K562 (cell line): ENCODE measurements around the gene FBXO46. TPM values are rescaled to one million over a fixed set of nuclear protein-coding genes. Genes with fewer than 3 reads are reported as not detected.

Experiments used
- DEAF1 ChIP-seq: fragments of 450-650 bp; formaldehyde crosslinking; IDR thresholded peaks from 2 replicates; pipeline ENCODE4 v1.4.0; 2020; ENCODE audit warnings: mild to moderate bottlenecking, moderate library complexity
- ELF4 ChIP-seq: fragments of 450-650 bp; formaldehyde crosslinking; IDR thresholded peaks from 2 replicates; pipeline ENCODE4 v1.4.0; 2022; ENCODE audit warnings: missing genetic modification characterization
- ESRRA ChIP-seq: fragments of 450-650 bp; IDR thresholded peaks from 2 replicates; pipeline ENCODE4 v1.6.1; 2014; ENCODE audit warnings: low read depth, mild to moderate bottlenecking, moderate library complexity, borderline replicate concordance
- LARP7 ChIP-seq: fragments of 450-650 bp; IDR thresholded peaks from 2 replicates; pipeline ENCODE4 v1.6.1; 2016
- MAX ChIP-seq: sonication (generic); formaldehyde crosslinking; IDR thresholded peaks from 2 replicates; pipeline ENCODE4 v1.9.0; 2022; ENCODE audit warnings: mild to moderate bottlenecking, missing genetic modification reagents
- MAZ ChIP-seq, 2 experiments: fragments of 450-650 bp in 1 of 2; sonication (generic) in 1 of 2; formaldehyde crosslinking; IDR thresholded peaks in 1 of 2; conservative IDR thresholded peaks in 1 of 2; 2 replicates each; pipeline versions ENCODE4 v1.4.0 to v1.5.0; 2020; ENCODE audit warnings: mild to moderate bottlenecking in 1 of 2, missing genetic modification reagents in 1 of 2
- NRF1 ChIP-seq, 2 experiments: fragments of 450-650 bp; IDR thresholded peaks in 1 of 2; conservative IDR thresholded peaks in 1 of 2; 2 replicates each; pipeline ENCODE4 v1.6.1; 2014; ENCODE audit warnings: mild to moderate bottlenecking in 2 of 2
- RCOR1 ChIP-seq, 2 experiments: IDR thresholded peaks; 2 replicates each; pipeline ENCODE4 v1.6.1; 2012; ENCODE audit warnings: low read depth in 2 of 2, low read length in 2 of 2, borderline replicate concordance in 1 of 2, improper control_type of control experiment in 1 of 2
- TAF7 ChIP-seq: fragments of 450-650 bp; IDR thresholded peaks from 2 replicates; pipeline ENCODE4 v1.6.1; 2016; ENCODE audit warnings: missing genetic modification characterization, missing compliant biosample characterization
- TEAD2 ChIP-seq: fragments of 450-650 bp; IDR thresholded peaks from 2 replicates; pipeline ENCODE4 v1.6.1; 2016; ENCODE audit warnings: missing genetic modification characterization, control low read depth, missing compliant biosample characterization
- ZBTB49 ChIP-seq: sonication (generic); formaldehyde crosslinking; IDR thresholded peaks from 2 replicates; pipeline ENCODE4 v1.8.0; 2022; ENCODE audit warnings: missing genetic modification reagents, mild to moderate bottlenecking, borderline replicate concordance
- ZNF232 ChIP-seq: sonication (generic); formaldehyde crosslinking; IDR thresholded peaks from 2 replicates; pipeline ENCODE4 v1.8.0; 2022; ENCODE audit warnings: mild to moderate bottlenecking, missing genetic modification reagents
- polyA plus RNA-seq, 8 experiments: library from polyadenylated mRNA; depleted of rRNA in 4 of 8; stranded (reverse) in 5 of 8; unstranded in 3 of 8; fragments of >200 nt; fragmentation: Nextera tagmentation in 2 of 8; fragmentation: Illumina TruSeq in 1 of 8; extraction: Ambion mirVana in 2 of 8; extraction: Trizol in 1 of 8; gene quantifications; 2 replicates each; pipeline versions ENCODE4 v1.2.1 to v1.2.3, GENCODE V29; 2011 to 2014; ENCODE audit warnings: inconsistent platforms in 1 of 8, missing spikeins in 1 of 8
- total RNA-seq, 7 experiments: library from RNA; depleted of rRNA in 6 of 7; stranded (reverse); fragments of >200 nt in 6 of 7; fragmentation: Illumina TruSeq in 2 of 7; extraction: Trizol in 2 of 7; gene quantifications; 2 replicates each; pipeline versions ENCODE4 v1.2.1 to v1.2.3, GENCODE V29; 2011 to 2021; ENCODE audit warnings: low replicate concordance in 1 of 7
- TF ChIP-seq, protein P1 (sequence below): sonication (generic); formaldehyde crosslinking; IDR thresholded peaks from 2 replicates; pipeline ENCODE4 v1.8.1; 2023; ENCODE audit warnings: missing genetic modification reagents, mild to moderate bottlenecking, borderline replicate concordance
- TF ChIP-seq, protein P2 (sequence below): sonication (generic); formaldehyde crosslinking; IDR thresholded peaks from 2 replicates; pipeline ENCODE4 v1.8.0; 2022; ENCODE audit warnings: missing genetic modification reagents, mild to moderate bottlenecking, moderate library complexity, borderline replicate concordance

Gene FBXO46
- total and polyA plus RNA-seq, 9 of the 15 experiments (the other 6 are each of a cell fraction or from before 2014, with no cell fraction given) = 1.5 to 36.1 (median 7.3) TPM

DNA sequence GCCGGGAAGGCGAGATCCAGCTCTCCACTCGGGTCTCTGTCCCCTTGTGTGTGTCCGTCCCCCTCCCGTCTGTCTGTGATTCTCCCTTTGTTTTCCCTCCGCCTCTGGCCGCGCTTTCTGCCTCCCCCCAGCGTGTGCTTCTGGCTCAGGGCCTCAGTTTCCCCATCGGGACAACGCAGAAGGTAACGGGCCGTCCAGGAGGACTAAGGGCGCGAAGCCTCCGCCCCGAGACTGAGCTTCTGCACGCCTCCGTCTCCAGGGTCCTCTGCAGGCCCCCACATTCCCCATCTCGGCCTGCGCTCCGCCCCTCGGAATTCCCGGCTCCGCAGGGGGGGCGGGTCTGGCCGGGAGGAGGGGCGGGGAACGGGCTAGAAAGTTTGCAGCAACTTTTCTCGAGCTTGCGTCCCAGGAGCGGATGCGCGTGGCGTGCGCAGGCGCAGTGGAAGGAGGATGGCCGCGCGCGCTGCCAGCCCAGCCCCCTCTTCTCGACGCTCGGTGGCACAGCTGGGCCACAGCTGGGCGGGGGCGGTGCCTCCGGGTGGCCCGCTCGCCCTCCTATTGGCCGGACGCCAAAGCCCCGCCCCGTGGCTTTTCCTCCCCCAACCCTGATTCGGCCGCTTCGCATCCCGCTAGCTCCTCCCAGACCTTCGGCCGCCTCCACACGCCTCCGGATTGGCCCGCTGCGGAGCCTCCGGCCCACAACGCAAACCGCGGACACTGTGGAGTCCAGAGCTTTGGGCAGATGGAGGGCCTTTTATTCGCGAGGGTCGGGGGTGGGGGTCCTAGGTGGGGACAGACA lies 38.5 kb upstream of the FBXO46 start, which contains the start of gene SIX5 (continued):
- TF ChIP-seq, protein P1, sequence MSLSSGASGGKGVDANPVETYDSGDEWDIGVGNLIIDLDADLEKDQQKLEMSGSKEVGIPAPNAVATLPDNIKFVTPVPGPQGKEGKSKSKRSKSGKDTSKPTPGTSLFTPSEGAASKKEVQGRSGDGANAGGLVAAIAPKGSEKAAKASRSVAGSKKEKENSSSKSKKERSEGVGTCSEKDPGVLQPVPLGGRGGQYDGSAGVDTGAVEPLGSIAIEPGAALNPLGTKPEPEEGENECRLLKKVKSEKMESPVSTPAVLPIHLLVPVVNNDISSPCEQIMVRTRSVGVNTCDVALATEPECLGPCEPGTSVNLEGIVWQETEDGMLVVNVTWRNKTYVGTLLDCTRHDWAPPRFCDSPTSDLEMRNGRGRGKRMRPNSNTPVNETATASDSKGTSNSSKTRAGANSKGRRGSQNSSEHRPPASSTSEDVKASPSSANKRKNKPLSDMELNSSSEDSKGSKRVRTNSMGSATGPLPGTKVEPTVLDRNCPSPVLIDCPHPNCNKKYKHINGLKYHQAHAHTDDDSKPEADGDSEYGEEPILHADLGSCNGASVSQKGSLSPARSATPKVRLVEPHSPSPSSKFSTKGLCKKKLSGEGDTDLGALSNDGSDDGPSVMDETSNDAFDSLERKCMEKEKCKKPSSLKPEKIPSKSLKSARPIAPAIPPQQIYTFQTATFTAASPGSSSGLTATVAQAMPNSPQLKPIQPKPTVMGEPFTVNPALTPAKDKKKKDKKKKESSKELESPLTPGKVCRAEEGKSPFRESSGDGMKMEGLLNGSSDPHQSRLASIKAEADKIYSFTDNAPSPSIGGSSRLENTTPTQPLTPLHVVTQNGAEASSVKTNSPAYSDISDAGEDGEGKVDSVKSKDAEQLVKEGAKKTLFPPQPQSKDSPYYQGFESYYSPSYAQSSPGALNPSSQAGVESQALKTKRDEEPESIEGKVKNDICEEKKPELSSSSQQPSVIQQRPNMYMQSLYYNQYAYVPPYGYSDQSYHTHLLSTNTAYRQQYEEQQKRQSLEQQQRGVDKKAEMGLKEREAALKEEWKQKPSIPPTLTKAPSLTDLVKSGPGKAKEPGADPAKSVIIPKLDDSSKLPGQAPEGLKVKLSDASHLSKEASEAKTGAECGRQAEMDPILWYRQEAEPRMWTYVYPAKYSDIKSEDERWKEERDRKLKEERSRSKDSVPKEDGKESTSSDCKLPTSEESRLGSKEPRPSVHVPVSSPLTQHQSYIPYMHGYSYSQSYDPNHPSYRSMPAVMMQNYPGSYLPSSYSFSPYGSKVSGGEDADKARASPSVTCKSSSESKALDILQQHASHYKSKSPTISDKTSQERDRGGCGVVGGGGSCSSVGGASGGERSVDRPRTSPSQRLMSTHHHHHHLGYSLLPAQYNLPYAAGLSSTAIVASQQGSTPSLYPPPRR (CRISPR knock-in tag) = no peak
- TF ChIP-seq DEAF1 (CRISPR knock-in tag) = 0 out of 2 replicates have a peak, but pooled peaks have one; percentile 3
- TF ChIP-seq ZBTB49 (CRISPR knock-in tag) = 0 out of 2 replicates have a peak, but pooled peaks have one; percentile 22
- TF ChIP-seq, protein P2, sequence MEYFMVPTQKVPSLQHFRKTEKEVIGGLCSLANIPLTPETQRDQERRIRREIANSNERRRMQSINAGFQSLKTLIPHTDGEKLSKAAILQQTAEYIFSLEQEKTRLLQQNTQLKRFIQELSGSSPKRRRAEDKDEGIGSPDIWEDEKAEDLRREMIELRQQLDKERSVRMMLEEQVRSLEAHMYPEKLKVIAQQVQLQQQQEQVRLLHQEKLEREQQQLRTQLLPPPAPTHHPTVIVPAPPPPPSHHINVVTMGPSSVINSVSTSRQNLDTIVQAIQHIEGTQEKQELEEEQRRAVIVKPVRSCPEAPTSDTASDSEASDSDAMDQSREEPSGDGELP = peak; percentile 100
- TF ChIP-seq ELF4 = 0 out of 2 replicates have a peak, but pooled peaks have one; percentile 9
- TF ChIP-seq MAX (CRISPR knock-in tag) = peak; percentile 85
- TF ChIP-seq TEAD2 = 0 out of 2 replicates have a peak, but pooled peaks have one; percentile 15
- no peak for TF ChIP-seq ZNF232 (CRISPR knock-in tag)
- TF ChIP-seq RCOR1 (IDR thresholded peaks at IDR 0.05; ENCODE audit: borderline replicate concordance in 1 of 2, low read depth in 2 of 2, low read length in 2 of 2) = peak in 1 of 2 experiments; percentile 30; a peak in 1 of 4 replicates
- peak; percentile 49; the same call in 1 of the 2 replicates for TF ChIP-seq TAF7 (tag)
- peak; percentile 62; the same call in 1 of the 2 replicates for TF ChIP-seq LARP7
- TF ChIP-seq ESRRA = peak; percentile 63; the same call in 1 of the 2 replicates
- TF ChIP-seq NRF1 (conservative IDR thresholded peaks at IDR 0.05 in 1 of 2, IDR thresholded peaks at IDR 0.05 in 1 of 2) = peak; percentile 99
- peak; percentile 95 to 97 for TF ChIP-seq MAZ (CRISPR knock-in tag; conservative IDR thresholded peaks at IDR 0.05 in 1 of 2, IDR thresholded peaks at IDR 0.05 in 1 of 2)
